ENCODE data around the gene ERICH2. TPM values are rescaled to one million over a fixed set of nuclear protein-coding genes. Genes with fewer than 3 reads are reported as not detected.

Gene ERICH2
- polyA plus RNA-seq, 4 donors = 0.28 to 1.2 TPM; not detected in 2

- Histone ChIP-seq H3K4me1 (ENCODE audit: control insufficient read depth in 3 of 3, insufficient read depth in 2 of 3, low read depth in 1 of 3, low read length in 2 of 3) (peaks cover 0 to 6% (median 4%) of the 10 kb centered on the region in 3 donors), H3K9me3 (ENCODE audit: control insufficient read depth in 2 of 2, insufficient read depth in 1 of 2, low read depth in 1 of 2, low read length in 1 of 2) (no peaks in the 10 kb centered on the region), H3K27me3 (ENCODE audit: control insufficient read depth in 3 of 3, insufficient read depth in 3 of 3, low read length in 3 of 3) (peaks cover 0 to 5% (median 0%) of the 10 kb centered on the region in 3 donors), H3K27ac (ENCODE audit: low read depth in 1 of 3, low read length in 2 of 3) (no peak overlapping the region), H3K4me3 (ENCODE audit: low read depth in 1 of 3, low read length in 3 of 3) (no peak overlapping the region), H3K36me3 (ENCODE audit: control insufficient read depth in 3 of 3, insufficient read depth in 2 of 3, low read depth in 1 of 3, low read length in 3 of 3) (no peaks in the 10 kb centered on the region)
- FAIRE-seq (no peak), DNase-seq (peak in 1 of 2 donors; percentile 11)
- WGBS, 3 donors = 17 to 26% (median 20%) methylated on average over 4 of the region's 4 CpGs
These were observed 3.5 kb upstream of the ERICH2 start for GRCh38 chr2:170766693-170767092.

DNA sequence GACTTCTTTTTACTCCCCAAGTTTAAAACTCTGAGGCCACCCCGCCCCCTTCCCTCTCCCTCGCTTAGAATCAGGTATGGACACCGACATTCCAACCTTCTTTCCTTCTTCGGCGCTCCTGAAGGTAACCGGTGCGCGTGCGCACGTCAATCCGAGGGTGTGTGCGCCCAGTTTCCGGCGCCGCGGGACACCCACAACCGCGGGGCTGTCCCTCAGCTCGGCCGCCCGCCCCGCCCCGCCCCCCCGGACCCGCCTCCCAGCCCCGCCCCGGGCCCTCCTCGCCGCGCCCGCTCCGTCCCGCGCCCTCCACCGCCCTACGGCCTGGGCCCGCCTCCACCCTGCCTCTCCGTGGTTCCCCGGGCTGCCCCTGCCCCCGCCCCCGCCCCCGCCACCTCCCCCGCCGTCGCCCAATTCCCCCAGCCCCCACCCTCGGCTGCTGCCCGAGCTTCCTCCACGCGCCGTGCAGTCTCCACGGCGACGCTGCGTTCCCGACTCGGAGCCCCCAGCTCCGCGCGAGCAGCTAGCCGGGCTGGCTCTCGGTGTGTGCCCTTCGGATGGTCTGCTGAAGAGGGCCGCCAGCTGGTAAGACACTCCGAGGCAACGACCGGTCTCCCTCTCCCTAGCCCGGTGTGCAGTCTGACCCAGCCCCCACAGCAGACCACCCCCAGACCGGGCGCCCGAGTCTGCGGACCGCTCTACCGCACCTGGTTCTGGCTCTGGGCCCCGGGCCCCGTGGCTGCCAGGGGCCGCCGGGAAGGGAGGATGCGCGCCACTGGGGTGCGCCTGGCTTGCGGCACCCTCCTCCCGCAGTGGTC lies 635 bp downstream of the ERICH2 start:
- H3K4me3 ChIP-seq (ENCODE audit: low read depth in 1 of 3, low read length in 3 of 3) = peak overlapping the region; percentile 45 to 80 (median 62)
- no peaks in the 10 kb centered on the region for H3K9me3 ChIP-seq (ENCODE audit: control insufficient read depth in 2 of 2, insufficient read depth in 1 of 2, low read depth in 1 of 2, low read length in 1 of 2)
- DNase-seq (peak; percentile 91), FAIRE-seq (no peak)
- H3K27ac ChIP-seq (ENCODE audit: low read depth in 1 of 3, low read length in 2 of 3) = peak overlapping the region; percentile 41 to 89 (median 76)
- H3K4me1 ChIP-seq (ENCODE audit: control insufficient read depth in 3 of 3, insufficient read depth in 2 of 3, low read depth in 1 of 3, low read length in 2 of 3) = peaks cover 0 to 4% (median 0%) of the 10 kb centered on the region in 3 donors
- H3K27me3 ChIP-seq (ENCODE audit: control insufficient read depth in 3 of 3, insufficient read depth in 3 of 3, low read length in 3 of 3) = peaks cover 0 to 5% (median 3%) of the 10 kb centered on the region in 3 donors
- 0 to 1% (median 1%) methylated on average over 46 to 82 of the region's 82 CpGs for WGBS, 3 donors
- no peaks in the 10 kb centered on the region for H3K36me3 ChIP-seq (ENCODE audit: control insufficient read depth in 3 of 3, insufficient read depth in 2 of 3, low read depth in 1 of 3, low read length in 3 of 3)

GRCh38 chr2:170771421-170771937 lies 1.3 kb downstream of the ERICH2 start:
- DNase-seq (no peak), FAIRE-seq (no peak)
- peaks cover 0 to 4% (median 0%) of the 10 kb centered on the region in 3 donors for H3K4me1 ChIP-seq (ENCODE audit: control insufficient read depth in 3 of 3, insufficient read depth in 2 of 3, low read depth in 1 of 3, low read length in 2 of 3)
- H3K9me3 ChIP-seq (ENCODE audit: control insufficient read depth in 2 of 2, insufficient read depth in 1 of 2, low read depth in 1 of 2, low read length in 1 of 2) = no peaks in the 10 kb centered on the region
- H3K36me3 ChIP-seq (ENCODE audit: control insufficient read depth in 3 of 3, insufficient read depth in 2 of 3, low read depth in 1 of 3, low read length in 3 of 3) = no peaks in the 10 kb centered on the region
- H3K27me3 ChIP-seq (ENCODE audit: control insufficient read depth in 3 of 3, insufficient read depth in 3 of 3, low read length in 3 of 3) = peaks cover 0 to 5% (median 3%) of the 10 kb centered on the region in 3 donors
- 9 to 11% (median 9%) methylated on average over 15 of the region's 15 CpGs for WGBS, 3 donors
- peak overlapping the region in 2 of 3 donors; percentile 52 to 62 for H3K4me3 ChIP-seq (ENCODE audit: low read depth in 1 of 3, low read length in 3 of 3)
- H3K27ac ChIP-seq (ENCODE audit: low read depth in 1 of 3, low read length in 2 of 3) = peak overlapping the region in 1 of 3 donors; percentile 41

DNA sequence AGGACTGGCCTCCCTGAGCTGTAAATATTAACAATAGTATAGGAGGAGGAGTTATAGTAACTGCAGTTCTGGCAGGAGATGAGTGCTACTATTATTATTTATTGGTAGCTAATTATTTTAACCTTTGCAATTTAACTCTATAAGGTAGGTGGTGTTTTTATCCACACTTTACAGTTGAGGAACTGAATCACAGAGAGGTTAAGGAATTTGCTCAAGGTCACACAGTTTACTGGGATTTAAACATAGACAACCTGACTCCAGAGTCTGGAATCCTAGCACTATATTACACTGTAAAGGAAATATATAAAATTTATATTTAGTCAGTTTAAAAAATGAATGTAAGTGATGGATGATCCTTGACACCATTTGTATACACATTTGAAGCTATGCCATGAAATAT lies 2.1 kb downstream of the ERICH2 start:
- DNase-seq = no peak
- no peaks in the 10 kb centered on the region for H3K36me3 ChIP-seq (ENCODE audit: control insufficient read depth in 3 of 3, insufficient read depth in 2 of 3, low read depth in 1 of 3, low read length in 3 of 3)
- FAIRE-seq = no peak
- no peak overlapping the region for H3K4me3 ChIP-seq (ENCODE audit: low read depth in 1 of 3, low read length in 3 of 3)
- H3K27me3 ChIP-seq (ENCODE audit: control insufficient read depth in 3 of 3, insufficient read depth in 3 of 3, low read length in 3 of 3) = peaks cover 0 to 5% (median 3%) of the 10 kb centered on the region in 3 donors
- H3K27ac ChIP-seq (ENCODE audit: low read depth in 1 of 3, low read length in 2 of 3) = no peak overlapping the region
- H3K9me3 ChIP-seq (ENCODE audit: control insufficient read depth in 2 of 2, insufficient read depth in 1 of 2, low read depth in 1 of 2, low read length in 1 of 2) = no peaks in the 10 kb centered on the region
- H3K4me1 ChIP-seq (ENCODE audit: control insufficient read depth in 3 of 3, insufficient read depth in 2 of 3, low read depth in 1 of 3, low read length in 2 of 3) = peaks cover 0 to 4% (median 0%) of the 10 kb centered on the region in 3 donors

GRCh38 chr2:170774074-170774473 lies 3.9 kb downstream of the ERICH2 start:
- Histone ChIP-seq H3K9me3 (ENCODE audit: control insufficient read depth in 2 of 2, insufficient read depth in 1 of 2, low read depth in 1 of 2, low read length in 1 of 2) (no peaks in the 10 kb centered on the region), H3K27ac (ENCODE audit: low read depth in 1 of 3, low read length in 2 of 3) (no peak overlapping the region), H3K27me3 (ENCODE audit: control insufficient read depth in 3 of 3, insufficient read depth in 3 of 3, low read length in 3 of 3) (peaks cover 0 to 5% (median 3%) of the 10 kb centered on the region in 3 donors), H3K36me3 (ENCODE audit: control insufficient read depth in 3 of 3, insufficient read depth in 2 of 3, low read depth in 1 of 3, low read length in 3 of 3) (no peaks in the 10 kb centered on the region), H3K4me3 (ENCODE audit: low read depth in 1 of 3, low read length in 3 of 3) (no peak overlapping the region), H3K4me1 (ENCODE audit: control insufficient read depth in 3 of 3, insufficient read depth in 2 of 3, low read depth in 1 of 3, low read length in 2 of 3) (peaks cover 0 to 4% (median 0%) of the 10 kb centered on the region in 3 donors)
- FAIRE-seq (no peak), DNase-seq (no peak)

GRCh38 chr2:170778900-170779299 lies 8.7 kb downstream of the ERICH2 start:
- Histone ChIP-seq H3K27me3 (ENCODE audit: control insufficient read depth in 3 of 3, insufficient read depth in 3 of 3, low read length in 3 of 3) (peaks cover 0 to 3% (median 0%) of the 10 kb centered on the region in 3 donors), H3K9me3 (ENCODE audit: control insufficient read depth in 2 of 2, insufficient read depth in 1 of 2, low read depth in 1 of 2, low read length in 1 of 2) (no peaks in the 10 kb centered on the region), H3K36me3 (ENCODE audit: control insufficient read depth in 3 of 3, insufficient read depth in 2 of 3, low read depth in 1 of 3, low read length in 3 of 3) (no peaks in the 10 kb centered on the region), H3K4me3 (ENCODE audit: low read depth in 1 of 3, low read length in 3 of 3) (no peak overlapping the region), H3K4me1 (ENCODE audit: control insufficient read depth in 3 of 3, insufficient read depth in 2 of 3, low read depth in 1 of 3, low read length in 2 of 3) (no peaks in the 10 kb centered on the region), H3K27ac (ENCODE audit: low read depth in 1 of 3, low read length in 2 of 3) (no peak overlapping the region)
- 33 to 48% (median 41%) methylated on average over 2 of the region's 2 CpGs for WGBS, 3 donors
- no peak for FAIRE-seq
- DNase-seq = no peak

- 95 to 100% (median 96%) methylated on average over 1 of the region's 1 CpG for WGBS, 3 donors
- FAIRE-seq = no peak
- no peaks in the 10 kb centered on the region for H3K4me1 ChIP-seq (ENCODE audit: control insufficient read depth in 3 of 3, insufficient read depth in 2 of 3, low read depth in 1 of 3, low read length in 2 of 3)
These were observed 9.1 kb downstream of the ERICH2 start for GRCh38 chr2:170779304-170779703.

GRCh38 chr2:170782673-170783072 lies 12.5 kb downstream of the ERICH2 start:
- Histone ChIP-seq H3K27ac (ENCODE audit: low read depth in 1 of 3, low read length in 2 of 3) (no peak overlapping the region), H3K9me3 (ENCODE audit: control insufficient read depth in 2 of 2, insufficient read depth in 1 of 2, low read depth in 1 of 2, low read length in 1 of 2) (no peaks in the 10 kb centered on the region), H3K27me3 (ENCODE audit: control insufficient read depth in 3 of 3, insufficient read depth in 3 of 3, low read length in 3 of 3) (peaks cover 0 to 2% (median 0%) of the 10 kb centered on the region in 3 donors), H3K36me3 (ENCODE audit: control insufficient read depth in 3 of 3, insufficient read depth in 2 of 3, low read depth in 1 of 3, low read length in 3 of 3) (no peaks in the 10 kb centered on the region), H3K4me3 (ENCODE audit: low read depth in 1 of 3, low read length in 3 of 3) (no peak overlapping the region), H3K4me1 (ENCODE audit: control insufficient read depth in 3 of 3, insufficient read depth in 2 of 3, low read depth in 1 of 3, low read length in 2 of 3) (no peaks in the 10 kb centered on the region)
- no peak for DNase-seq
- WGBS, 3 donors = 79 to 84% (median 80%) methylated on average over 2 of the region's 2 CpGs
- no peak for FAIRE-seq

More at GRCh38 chr2:170779304-170779703, 9.1 kb downstream of the ERICH2 start:
- Histone ChIP-seq H3K27ac (ENCODE audit: low read depth in 1 of 3, low read length in 2 of 3) (no peak overlapping the region), H3K9me3 (ENCODE audit: control insufficient read depth in 2 of 2, insufficient read depth in 1 of 2, low read depth in 1 of 2, low read length in 1 of 2) (no peaks in the 10 kb centered on the region), H3K4me3 (ENCODE audit: low read depth in 1 of 3, low read length in 3 of 3) (no peak overlapping the region), H3K36me3 (ENCODE audit: control insufficient read depth in 3 of 3, insufficient read depth in 2 of 3, low read depth in 1 of 3, low read length in 3 of 3) (no peaks in the 10 kb centered on the region), H3K27me3 (ENCODE audit: control insufficient read depth in 3 of 3, insufficient read depth in 3 of 3, low read length in 3 of 3) (peaks cover 0 to 3% (median 0%) of the 10 kb centered on the region in 3 donors)
- no peak for DNase-seq

Data from small intestine (tissue), 7 donors.